Suprapubic skin (tissue), 4 donors: ENCODE data around the gene UXS1. TPM values are rescaled to one million over a fixed set of nuclear protein-coding genes. Genes with fewer than 3 reads are reported as not detected.

ENCODE experiments used
- DNase-seq, 2 donors: peaks; one replicate each; pipeline ENCODE4 v3.0.0-alpha.2; 2019; ENCODE audit warnings: low spot score in 2 of 2
- H3K27ac ChIP-seq: fragments of 200-600 bp; sonication (generic); one replicate; pipeline ENCODE4 v1.5.1; 2019
- H3K27me3 ChIP-seq: fragments of 200-600 bp; sonication (generic); one replicate; pipeline ENCODE4 v1.5.1; 2019
- H3K36me3 ChIP-seq: fragments of 200-600 bp; sonication (generic); one replicate; pipeline ENCODE4 v1.5.1; 2019
- H3K4me1 ChIP-seq: fragments of 200-600 bp; sonication (generic); one replicate; pipeline ENCODE4 v1.5.1; 2019
- H3K4me3 ChIP-seq: fragments of 200-600 bp; sonication (generic); one replicate; pipeline ENCODE4 v1.5.1; 2019; ENCODE audit warnings: mild to moderate bottlenecking
- H3K9me3 ChIP-seq: fragments of 200-600 bp; sonication (generic); one replicate; pipeline ENCODE4 v1.5.1; 2019
- CTCF ChIP-seq, 2 donors: fragments of 200-600 bp in 1 of 2; fragments of 450-650 bp in 1 of 2; sonication (generic) in 1 of 2; IDR thresholded peaks; one replicate each; pipeline ENCODE4 v1.5.1; 2016 to 2019; ENCODE audit warnings: antibody characterized with exemption in 2 of 2, mild to moderate bottlenecking in 1 of 2, moderate library complexity in 1 of 2
- EP300 ChIP-seq: sonication (generic); formaldehyde crosslinking; IDR thresholded peaks from one replicate; pipeline ENCODE4 v1.6.1; 2017; ENCODE audit warnings: antibody characterized with exemption
- POLR2A ChIP-seq, 2 donors: fragments of 450-650 bp; IDR thresholded peaks; one replicate each; pipeline ENCODE4 v1.6.1; 2017; ENCODE audit warnings: antibody characterized with exemption in 2 of 2, mild to moderate bottlenecking in 2 of 2, moderate library complexity in 2 of 2
- POLR2AphosphoS5 ChIP-seq, 3 donors: sonication (generic); formaldehyde crosslinking; IDR thresholded peaks; one replicate each; pipeline ENCODE4 v1.6.1; 2017; ENCODE audit warnings: antibody characterized with exemption in 3 of 3
- WGBS: methylation state at CpG from one replicate; pipeline ENCODE4 v1.1.5; 2018; 5-methylcytosine and 5-hydroxymethylcytosine counted together
- total RNA-seq, 4 donors: library from RNA; depleted of rRNA; stranded (reverse); fragments of >200 nt; gene quantifications; one replicate each; pipeline ENCODE4 v1.1.0, GENCODE V29; 2016

UXS1 gene
- total RNA-seq, 4 donors from 2014 or later: 24.6 to 73.3 (median 58.7) TPM

- no peak overlapping the region for H3K27ac ChIP-seq
- H3K36me3 ChIP-seq: no peaks in the 10 kb centered on the region
- TF ChIP-seq CTCF (IDR thresholded peaks at IDR 0.05) (no peak), POLR2A (IDR thresholded peaks at IDR 0.05) (no peak), POLR2AphosphoS5 (IDR thresholded peaks at IDR 0.05) (no peak), EP300 (no peak)
- no peaks in the 10 kb centered on the region for H3K9me3 ChIP-seq
- no peaks in the 10 kb centered on the region for H3K27me3 ChIP-seq
- no peak overlapping the region for H3K4me3 ChIP-seq
- no peaks in the 10 kb centered on the region for H3K4me1 ChIP-seq
- 74% methylated on average over 1 of the region's 1 CpG for WGBS
- no peak for DNase-seq
Measured at GRCh38 chr2:106076941-106077340, 117.2 kb downstream of the UXS1 start.

GRCh38 chr2:106075048-106075447 is 119.1 kb downstream of the UXS1 start:
- H3K36me3 ChIP-seq: no peaks in the 10 kb centered on the region
- DNase-seq: no peak
- no peaks in the 10 kb centered on the region for H3K9me3 ChIP-seq
- no peak overlapping the region for H3K27ac ChIP-seq
- TF ChIP-seq CTCF (IDR thresholded peaks at IDR 0.05) (no peak), POLR2AphosphoS5 (IDR thresholded peaks at IDR 0.05) (no peak), POLR2A (IDR thresholded peaks at IDR 0.05) (no peak)
- no peaks in the 10 kb centered on the region for H3K4me1 ChIP-seq
- H3K27me3 ChIP-seq: no peaks in the 10 kb centered on the region
- no peak overlapping the region for H3K4me3 ChIP-seq
- 65% methylated on average over 3 of the region's 3 CpGs for WGBS

- H3K4me3 ChIP-seq: no peak overlapping the region
- H3K9me3 ChIP-seq: no peaks in the 10 kb centered on the region
- no peaks in the 10 kb centered on the region for H3K27me3 ChIP-seq
- H3K4me1 ChIP-seq: no peaks in the 10 kb centered on the region
- no peak overlapping the region for H3K27ac ChIP-seq
- WGBS: 87% methylated on average over 17 of the region's 17 CpGs
- H3K36me3 ChIP-seq: no peaks in the 10 kb centered on the region
- no peak for DNase-seq
- no peak for TF ChIP-seq CTCF (IDR thresholded peaks at IDR 0.05)
- TF ChIP-seq EP300: no peak
- no peak for TF ChIP-seq POLR2A (IDR thresholded peaks at IDR 0.05)
- no peak for TF ChIP-seq POLR2AphosphoS5 (IDR thresholded peaks at IDR 0.05)
Measured at GRCh38 chr2:106073678-106074406, 120.3 kb downstream of the UXS1 start.

- Histone ChIP-seq H3K9me3 (no peaks in the 10 kb centered on the region), H3K27me3 (peaks cover 19% of the 10 kb centered on the region), H3K27ac (no peak overlapping the region), H3K36me3 (no peaks in the 10 kb centered on the region), H3K4me3 (no peak overlapping the region), H3K4me1 (peaks cover 13% of the 10 kb centered on the region)
- TF ChIP-seq POLR2AphosphoS5 (IDR thresholded peaks at IDR 0.05) (no peak), POLR2A (IDR thresholded peaks at IDR 0.05) (no peak), CTCF (IDR thresholded peaks at IDR 0.05) (no peak), EP300 (no peak)
- WGBS: 85% methylated on average over 4 of the region's 4 CpGs
- DNase-seq: no peak
Measured at GRCh38 chr2:106070181-106070580, 123.9 kb downstream of the UXS1 start.

- 67% methylated on average over 4 of the region's 4 CpGs for WGBS
- Histone ChIP-seq H3K36me3 (no peaks in the 10 kb centered on the region), H3K4me1 (peaks cover 13% of the 10 kb centered on the region), H3K4me3 (no peak overlapping the region), H3K27ac (no peak overlapping the region), H3K9me3 (no peaks in the 10 kb centered on the region), H3K27me3 (peaks cover 21% of the 10 kb centered on the region)
- no peak for TF ChIP-seq POLR2AphosphoS5 (IDR thresholded peaks at IDR 0.05)
- TF ChIP-seq CTCF (IDR thresholded peaks at IDR 0.05): no peak
- TF ChIP-seq POLR2A (IDR thresholded peaks at IDR 0.05): no peak
- no peak for TF ChIP-seq EP300
- no peak for DNase-seq
Measured at GRCh38 chr2:106068451-106068850, 125.7 kb downstream of the UXS1 start.
